NCI-H2196 treated with DMSO at 0.1 percent for 48 hours (cell line): Measurements from ENCODE around the gene PIWIL4.
"Not testable (repeated sequence)": the region's sequence is repeated elsewhere in the genome, so short reads cannot be mapped to it uniquely, and the experiment has no call there.

Source experiments
- DNase-seq: peaks from one replicate; lab custom pipeline; 2025; ENCODE audit not compliant: unreplicated experiment; lab: John Stamatoyannopoulos, UW

The PIWIL4 gene

GRCh38 chr11:94635072-94635471 lies 67.9 kb downstream of the PIWIL4 start:
- no peak for DNase-seq

GRCh38 chr11:94636388-94636949 lies 69.3 kb downstream of the PIWIL4 start:
- no peak for DNase-seq

DNA sequence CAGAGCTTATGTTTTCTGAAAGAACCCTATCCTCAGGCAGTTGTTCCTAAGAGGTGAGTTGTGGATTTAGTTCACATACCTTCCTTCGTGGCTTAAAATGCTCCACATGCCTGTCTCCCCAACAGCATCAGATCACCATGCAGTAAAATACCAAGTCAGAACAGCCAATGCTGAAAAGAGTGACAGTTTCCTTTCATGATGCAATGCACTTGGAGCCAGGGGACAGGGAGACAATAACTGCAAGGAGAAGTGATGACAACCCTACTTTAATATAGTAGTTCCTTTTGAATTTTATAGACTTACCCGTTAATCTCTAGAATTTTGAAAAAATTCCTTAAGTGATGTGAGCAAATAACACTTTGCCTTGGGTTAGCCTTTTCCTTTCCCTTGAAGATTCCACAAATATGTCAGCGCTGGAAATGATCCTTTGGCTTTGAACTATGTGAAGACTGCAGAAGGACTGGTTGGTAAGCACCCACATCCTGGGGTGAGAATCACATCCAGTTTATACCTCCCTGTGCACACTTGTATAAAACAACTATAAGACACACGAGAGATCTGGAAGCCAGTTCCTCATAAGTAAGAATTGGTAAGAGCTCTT lies 71.2 kb downstream of the PIWIL4 start:
- DNase-seq, result no peak

- no peak for DNase-seq
Measured at GRCh38 chr11:94638902-94639373, 71.8 kb downstream of the PIWIL4 start.

DNA sequence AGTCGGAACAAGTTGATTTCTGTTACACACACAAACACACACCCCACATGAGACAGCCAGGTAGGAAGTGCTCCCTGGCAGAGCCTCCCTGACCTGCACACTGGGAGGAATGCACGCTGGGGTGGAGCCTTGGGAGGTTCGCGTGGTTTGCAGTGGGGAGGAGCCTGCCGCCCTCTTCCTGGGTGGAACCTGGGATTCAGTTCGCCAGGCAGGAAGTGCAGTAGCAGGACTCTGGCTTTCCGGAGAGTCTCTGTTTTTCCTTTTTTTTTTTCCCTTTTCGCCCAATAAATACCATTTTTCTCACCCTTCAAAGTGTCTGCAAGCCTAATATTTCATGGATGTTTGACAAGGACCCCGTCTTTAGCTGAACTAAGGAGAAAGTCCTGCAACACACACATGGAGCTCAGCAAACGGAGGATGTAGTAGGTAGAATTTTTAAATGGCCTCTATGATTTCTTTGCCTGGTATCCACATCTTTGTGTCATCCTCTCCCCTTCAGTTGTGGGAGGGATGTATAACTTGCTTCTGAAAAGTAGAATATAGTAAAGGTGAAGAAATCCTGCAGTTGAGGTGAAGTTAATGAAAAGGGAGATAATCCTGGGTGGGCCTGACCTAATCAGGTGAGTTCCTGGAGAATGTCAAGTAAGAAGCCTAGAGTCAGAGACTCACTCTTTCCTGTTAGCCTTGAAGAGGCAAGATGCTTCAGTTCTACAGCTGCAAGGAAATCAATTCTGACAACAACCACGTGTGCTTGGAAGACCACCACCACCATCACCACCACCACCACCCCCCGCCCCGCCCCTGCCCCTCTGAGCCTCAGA lies 72.9 kb downstream of the PIWIL4 start:
- no peak for DNase-seq

DNA sequence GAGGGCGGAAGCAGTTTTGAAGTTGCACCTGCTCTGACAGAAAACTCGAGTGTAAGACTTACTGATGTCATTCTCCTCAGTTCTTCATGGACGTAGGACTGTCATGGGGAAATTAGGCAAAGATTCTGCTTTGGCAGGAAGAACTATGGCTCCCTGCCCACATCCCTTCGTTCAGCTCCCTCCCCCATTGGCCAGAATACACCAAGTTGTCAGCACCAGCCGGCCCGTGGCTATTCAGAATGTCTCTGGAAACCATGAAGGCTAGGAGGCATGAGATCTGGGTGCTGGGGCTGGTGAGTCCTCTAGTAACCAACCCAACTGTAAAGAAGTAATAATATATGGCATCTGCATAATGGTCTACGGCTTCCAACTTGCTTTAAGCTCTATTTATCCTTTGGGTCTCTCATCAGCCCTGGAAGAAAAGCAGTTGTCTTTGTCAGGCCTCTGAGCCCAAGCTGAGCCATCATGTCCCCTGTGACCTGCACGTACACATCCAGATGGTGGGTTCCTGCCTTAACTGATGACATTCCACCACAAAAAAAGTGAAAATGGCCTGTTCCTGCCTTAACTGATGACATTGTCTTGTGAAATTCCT lies 74.1 kb downstream of the PIWIL4 start:
- no peak for DNase-seq

DNA sequence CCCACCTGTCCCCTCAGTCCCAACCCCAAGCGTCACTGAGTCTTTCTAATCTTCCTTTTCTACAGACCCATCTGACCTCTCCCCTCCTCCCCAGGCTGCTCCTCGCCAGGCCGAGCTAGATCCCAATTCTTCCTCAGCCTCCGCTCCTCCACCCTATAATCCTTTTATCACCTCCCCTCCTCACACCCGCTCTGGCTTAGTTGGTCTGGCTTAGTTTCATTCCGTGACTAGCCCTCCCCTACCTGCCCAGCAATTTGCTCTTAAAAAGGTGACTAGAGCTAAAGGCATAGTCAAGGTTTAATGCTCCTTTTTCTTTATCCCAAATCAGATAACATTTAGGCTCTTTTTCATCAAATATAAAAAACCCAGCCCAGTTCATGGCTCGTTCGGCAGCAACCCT lies 76.0 kb downstream of the PIWIL4 start:
- not testable (repeated sequence) for DNase-seq

DNA sequence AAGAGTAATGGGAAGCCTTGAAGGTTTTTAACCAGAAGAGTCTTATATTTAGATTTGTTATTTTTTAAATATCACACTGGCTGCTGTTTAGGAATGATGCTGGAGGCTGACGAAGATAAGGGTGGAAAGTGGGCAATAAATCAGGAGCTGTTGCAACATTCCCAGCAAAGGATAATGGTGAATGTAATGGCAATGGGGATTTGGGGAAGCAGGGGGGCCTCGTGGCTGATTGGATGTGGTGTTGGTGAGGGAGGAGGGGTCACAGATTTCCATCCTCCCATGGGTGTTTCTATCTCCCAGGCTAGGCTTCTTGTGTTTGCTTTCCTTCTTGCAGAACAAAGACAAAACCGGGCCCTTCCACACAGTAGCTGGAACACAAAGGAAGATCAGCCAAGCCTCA lies 80.8 kb downstream of the PIWIL4 start:
- no peak for DNase-seq

DNA sequence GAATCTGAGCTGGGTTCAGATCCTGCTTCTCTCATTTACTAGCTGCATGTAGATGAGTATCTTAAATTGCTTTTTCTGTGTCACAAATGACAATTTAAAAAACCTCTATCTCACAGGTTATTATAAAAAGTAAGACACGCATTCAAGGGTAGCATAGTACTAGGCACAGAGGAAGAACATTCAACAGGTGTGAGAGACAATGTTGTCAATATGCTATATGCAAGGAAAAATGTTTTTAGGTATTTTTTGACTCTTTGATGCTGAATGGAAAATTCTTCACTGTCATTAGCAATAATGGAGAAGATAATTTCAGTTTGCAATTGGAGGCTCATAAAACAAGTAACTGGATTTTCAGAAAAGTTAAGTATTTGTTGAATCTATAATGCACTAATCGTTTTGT lies 81.6 kb downstream of the PIWIL4 start:
- no peak for DNase-seq

- DNase-seq, result no peak
Measured at GRCh38 chr11:94649254-94649653, 82.1 kb downstream of the PIWIL4 start.

DNA sequence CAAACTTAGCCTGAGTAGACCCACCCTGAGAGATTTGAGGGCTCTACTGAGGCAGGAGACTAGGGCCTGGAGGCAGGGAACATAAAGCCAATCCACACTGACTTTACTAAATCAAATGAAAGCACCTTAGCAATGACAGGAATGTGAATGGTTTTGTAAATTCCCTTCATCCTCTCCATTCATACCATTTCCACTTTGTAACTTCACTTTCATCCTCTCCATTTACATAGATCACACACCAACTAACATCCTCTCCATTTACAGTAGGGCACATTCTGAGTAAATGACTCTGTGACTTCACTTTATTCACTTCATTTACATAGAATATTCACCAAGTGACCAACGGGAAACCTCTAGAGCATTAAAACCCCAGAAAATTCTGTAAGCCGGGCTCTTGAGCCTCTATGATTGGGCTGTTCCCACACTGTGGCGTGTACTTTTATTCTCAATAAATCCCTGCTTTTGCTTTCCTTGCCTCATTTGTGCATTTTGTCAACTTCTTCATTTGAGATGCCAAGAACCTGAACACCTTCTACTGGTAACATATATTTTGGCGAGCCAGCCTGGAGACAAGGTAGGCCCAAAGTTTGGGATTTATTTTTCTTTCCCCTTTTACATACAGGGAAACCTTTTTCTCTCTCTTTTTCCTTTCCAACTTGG lies 82.9 kb downstream of the PIWIL4 start:
- DNase-seq, result no peak

DNA sequence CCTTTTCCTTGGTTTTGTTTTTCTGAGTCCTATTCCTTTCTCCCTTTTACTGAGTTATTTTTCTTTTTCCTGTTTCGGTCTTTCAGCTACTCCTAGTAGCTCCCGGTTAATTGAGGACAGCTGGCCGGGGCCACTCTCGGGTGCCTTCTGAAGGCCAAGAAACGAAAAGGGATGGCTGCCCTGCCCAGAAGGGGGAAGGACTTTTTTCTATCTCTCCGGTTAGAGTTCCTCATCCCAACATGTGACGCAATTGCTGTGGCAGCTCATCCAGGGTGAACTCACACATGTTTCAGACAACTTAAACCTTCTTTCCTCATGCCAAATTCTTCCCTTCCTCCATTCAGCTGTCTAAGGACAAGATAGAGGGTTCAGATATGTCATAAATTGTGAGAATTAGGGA lies 83.6 kb downstream of the PIWIL4 start:
- DNase-seq, result no peak

- no peak for DNase-seq
Measured at GRCh38 chr11:94652735-94653284, 85.6 kb downstream of the PIWIL4 start.

GRCh38 chr11:94653561-94653960 lies 86.4 kb downstream of the PIWIL4 start:
- DNase-seq, result no peak

- no peak for DNase-seq
Measured at GRCh38 chr11:94654201-94654600, 87.0 kb downstream of the PIWIL4 start.

- DNase-seq, result no peak
Measured at GRCh38 chr11:94655291-94655690, 88.1 kb downstream of the PIWIL4 start.

DNA sequence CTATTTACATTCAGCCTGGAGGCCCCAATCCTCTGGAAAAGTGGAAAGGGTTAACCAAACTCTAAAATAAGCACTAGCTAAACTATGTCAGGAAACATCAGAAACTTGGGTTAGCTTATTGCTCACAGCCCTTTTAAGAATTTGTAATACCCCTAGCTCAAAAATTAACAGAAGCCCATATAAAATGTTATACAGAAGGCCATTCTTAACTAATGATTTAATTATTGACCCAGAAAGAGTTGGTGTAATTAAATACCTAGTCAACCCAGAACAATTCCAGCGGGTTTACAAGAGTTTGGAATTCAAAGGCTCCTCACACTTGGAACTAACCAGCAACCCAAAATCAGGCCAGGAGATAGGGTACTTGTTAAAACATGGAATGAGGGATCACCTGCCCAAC lies 88.8 kb downstream of the PIWIL4 start:
- DNase-seq, result no peak

DNA sequence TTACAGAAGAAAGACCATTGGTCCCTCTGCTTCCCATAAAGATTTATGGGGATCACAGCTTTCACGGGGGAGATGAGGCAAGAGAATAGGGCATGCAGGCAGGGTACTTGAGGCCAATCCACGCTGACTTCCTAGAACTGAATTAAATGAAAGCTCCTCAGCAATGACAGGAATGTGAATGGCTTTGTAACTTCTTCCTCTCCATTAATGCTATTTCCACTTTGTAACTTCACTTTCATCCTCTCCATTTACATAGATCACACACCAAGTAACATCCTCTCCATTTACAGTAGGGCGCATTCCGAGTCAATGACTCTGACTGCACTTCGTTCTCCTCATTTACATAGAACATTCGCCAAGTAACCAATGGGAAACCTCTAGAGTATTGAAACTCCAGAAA lies 89.8 kb downstream of the PIWIL4 start:
- DNase-seq, result no peak

GRCh38 chr11:94657629-94658028 lies 90.5 kb downstream of the PIWIL4 start:
- DNase-seq, result no peak

DNA sequence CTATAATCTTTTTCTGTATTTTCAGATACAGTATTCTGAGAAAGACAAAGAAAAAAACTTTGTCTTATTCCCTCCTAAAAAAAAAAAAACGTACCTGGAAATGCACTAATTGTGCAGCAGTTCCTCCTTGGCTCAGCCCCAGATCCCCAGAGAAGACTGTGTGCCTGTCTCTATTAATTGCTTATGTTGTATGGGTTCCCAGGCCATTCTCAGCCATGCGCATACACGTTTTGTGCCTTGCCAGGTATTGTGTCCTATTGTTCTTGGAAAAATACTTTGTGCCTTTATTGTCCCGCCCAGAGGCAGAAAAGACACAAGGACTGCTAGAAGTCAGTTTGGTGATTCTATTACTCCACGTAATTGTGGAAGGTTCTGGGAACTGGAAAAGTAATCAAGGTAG lies 91.2 kb downstream of the PIWIL4 start:
- no peak for DNase-seq

GRCh38 chr11:94658888-94659287 lies 91.7 kb downstream of the PIWIL4 start:
- no peak for DNase-seq
